Glomerular endothelial cell (primary cell): ENCODE data around the gene TIFAB. TPM values are rescaled to one million over a fixed set of nuclear protein-coding genes. Genes with fewer than 3 reads are reported as not detected.

Experiments
- DNase-seq: peaks from one replicate; pipeline ENCODE4 v3.0.0-alpha.2; 2011; ENCODE audit warnings: low read depth, low spot score; ENCODE audit errors: extremely low read depth
- total RNA-seq: library from RNA; depleted of rRNA; stranded (reverse); fragments of >200 nt; gene quantifications from 2 replicates; pipeline ENCODE4 v1.2.3, GENCODE V29; 2015

TIFAB gene
- total RNA-seq, 1 donor from 2014 or later = not detected

GRCh38 chr5:135460246-135461033 lies 8.3 kb upstream of the TIFAB start:
- DNase-seq = no peak

- DNase-seq = no peak
Observed at GRCh38 chr5:135458921-135459331, 6.8 kb upstream of the TIFAB start.

DNA sequence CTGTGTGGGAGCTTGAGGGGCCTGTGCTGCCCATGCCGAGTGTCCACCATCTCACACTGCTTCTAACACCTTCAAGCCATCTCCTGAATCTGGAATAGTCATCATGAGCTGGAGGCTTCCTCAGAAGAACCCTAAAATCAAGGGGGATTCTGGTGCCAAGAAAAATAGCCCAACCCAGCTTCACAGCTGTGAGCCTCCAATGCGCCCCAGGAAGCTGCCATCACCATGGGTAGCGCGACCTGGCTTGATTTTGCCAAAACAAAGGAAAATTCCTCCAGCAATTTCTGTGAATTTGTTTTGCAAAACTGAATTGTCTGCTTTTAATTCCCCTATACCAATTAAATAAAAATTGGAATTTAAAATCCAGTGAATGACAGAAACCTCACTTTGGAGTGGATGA lies 6.2 kb upstream of the TIFAB start:
- DNase-seq = no peak

DNA sequence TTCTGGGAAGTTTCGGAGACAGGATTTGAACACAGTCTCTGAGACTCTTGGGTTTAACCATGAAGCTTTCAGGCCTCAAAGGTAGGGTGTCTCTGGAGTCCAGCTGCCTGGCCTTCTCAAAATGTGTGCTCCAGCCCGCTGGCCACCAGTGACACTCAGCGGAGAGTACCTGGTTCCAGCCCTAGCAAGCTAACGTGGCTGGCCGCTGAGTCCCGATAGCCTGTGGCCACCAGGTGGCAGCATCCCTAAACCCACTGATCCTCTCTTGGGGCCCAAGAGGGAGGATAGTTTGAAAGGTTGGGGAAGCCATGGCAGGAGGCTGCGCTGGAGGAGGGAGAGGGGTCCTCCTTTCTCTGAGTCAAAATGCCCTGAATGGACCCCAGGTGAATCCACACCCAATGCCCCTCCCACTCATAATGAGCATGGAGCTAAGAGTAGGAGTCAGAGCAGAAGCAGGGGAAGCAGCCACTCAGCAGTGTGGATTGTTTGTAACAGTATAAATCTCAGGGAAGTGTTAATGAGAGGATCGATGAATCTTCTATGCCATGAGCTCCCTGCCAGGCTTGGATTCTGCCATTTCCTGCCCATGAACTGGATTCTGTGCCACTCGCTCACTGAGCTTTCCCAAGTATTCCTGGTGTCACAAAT lies 5.4 kb upstream of the TIFAB start:
- DNase-seq = no peak

DNA sequence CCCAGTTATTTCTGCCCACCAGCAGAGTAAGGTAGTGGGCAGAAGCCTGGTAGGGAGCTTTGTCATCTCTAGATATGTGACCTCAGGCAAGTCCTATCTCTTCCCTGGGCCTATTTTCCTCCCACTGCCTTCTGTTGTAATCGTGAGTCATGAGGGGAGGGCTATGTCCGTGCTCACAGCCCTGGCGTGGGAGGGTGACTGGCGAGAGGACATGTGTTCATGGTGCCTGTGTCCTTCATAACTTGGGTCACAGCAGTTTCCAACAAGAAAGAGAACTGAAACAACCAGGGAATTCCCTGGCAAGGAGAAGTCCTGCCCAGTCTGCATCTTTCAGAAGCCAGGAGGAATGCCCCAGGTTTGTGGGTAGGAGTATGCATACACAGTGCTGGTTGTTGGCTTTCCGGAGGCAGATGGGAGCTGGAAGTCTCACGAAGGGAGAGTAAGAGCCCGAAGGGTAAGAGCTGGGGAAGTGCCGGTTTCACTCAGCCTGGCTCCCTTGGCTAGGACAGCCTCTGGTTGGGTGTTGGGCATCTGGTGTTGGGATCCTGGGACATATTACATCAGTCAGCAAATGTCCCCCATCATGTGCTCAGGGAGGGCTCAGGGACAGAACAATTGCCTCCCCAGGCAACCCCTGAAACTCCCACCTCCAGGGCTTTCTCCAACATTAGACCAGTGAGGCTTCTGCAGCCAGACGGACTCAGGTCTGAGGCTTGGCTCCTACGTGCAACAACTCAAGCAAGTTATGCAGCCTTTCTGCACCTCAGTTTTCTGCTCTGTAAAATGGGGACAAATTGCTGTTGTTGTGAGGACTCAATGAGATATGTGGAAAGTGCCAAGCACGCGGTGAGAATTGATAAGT lies 4.3 kb upstream of the TIFAB start:
- DNase-seq = no peak

GRCh38 chr5:135455876-135456237 lies 3.7 kb upstream of the TIFAB start:
- no peak for DNase-seq

DNA sequence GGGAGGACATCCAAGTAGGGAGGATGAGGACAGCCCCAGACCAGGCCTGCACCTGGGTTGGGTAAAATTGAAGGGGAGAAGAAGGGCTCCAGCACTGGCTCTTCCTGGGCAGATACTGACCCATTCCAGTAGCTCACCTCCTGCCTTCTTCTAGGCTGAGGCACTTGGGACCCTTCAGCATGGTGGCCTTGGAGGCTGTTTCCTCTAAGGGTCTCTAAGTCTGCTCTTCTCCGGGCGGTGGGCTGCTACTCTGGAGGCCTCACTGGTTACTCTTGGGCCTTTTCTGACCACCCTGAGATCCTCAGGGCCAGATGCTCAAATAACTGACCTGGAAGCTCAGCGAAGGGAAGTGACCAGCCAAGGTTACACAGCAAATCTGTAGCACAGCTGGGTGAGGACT lies 2.8 kb upstream of the TIFAB start:
- no peak for DNase-seq

DNA sequence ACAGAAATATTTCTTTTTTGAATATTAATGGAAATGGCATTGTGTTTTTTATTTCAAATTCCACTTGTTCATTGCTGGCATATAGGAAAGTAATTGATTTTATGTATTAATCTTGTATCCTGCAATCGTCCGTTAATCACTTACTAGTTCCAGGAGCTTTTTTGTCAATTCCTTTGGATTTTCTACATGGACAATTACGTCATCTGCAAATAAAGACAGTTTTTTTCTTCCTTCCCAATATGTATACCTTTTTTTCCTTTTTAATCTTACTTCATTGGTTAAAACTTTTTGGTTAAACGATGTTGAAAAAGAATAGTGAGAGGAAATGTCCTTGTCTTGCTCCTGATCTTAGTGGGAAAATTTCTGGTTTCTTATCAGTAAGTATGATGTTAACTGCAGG lies 1.5 kb upstream of the TIFAB start:
- DNase-seq = no peak

DNA sequence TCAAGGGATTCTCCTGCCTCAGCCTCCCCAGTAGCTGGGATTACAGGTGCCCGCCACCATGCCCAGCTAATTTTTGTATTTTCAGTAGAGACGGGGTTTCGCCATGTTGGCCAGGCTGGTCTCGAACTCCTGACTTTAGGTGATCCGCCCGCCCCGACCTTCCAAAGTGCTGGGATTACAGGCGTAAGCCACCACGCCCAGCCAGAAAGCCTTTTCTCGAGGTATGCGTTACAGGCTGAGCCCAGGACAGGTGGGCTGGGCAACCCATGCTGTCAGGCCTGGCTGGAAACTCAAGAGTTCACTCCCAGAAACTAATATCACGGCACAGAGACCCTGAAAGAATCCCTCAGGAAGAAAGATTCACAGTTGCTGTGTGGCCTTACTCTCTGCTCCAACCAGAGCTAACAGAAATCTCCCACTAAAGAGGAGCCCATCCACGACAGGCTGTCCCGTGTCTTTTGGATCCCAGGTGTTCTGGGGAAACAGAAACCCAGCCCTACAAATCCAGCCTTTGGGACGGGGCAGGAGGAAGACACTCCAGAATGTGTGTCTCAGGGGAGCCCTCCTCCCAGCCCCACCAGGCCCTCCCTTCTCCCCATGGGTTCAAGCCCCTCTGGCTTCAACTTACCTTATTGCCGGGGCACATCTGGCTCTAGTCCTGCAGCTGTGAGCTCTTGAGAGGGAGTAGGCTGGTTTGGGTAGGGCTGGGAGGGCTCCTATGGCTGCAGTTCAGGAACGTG lies 400 bp downstream of the TIFAB start:
- no peak for DNase-seq

- DNase-seq = no peak
Observed at GRCh38 chr5:135450952-135451351, 1.2 kb downstream of the TIFAB start.

GRCh38 chr5:135450336-135450735 lies 1.8 kb downstream of the TIFAB start:
- DNase-seq = no peak

DNA sequence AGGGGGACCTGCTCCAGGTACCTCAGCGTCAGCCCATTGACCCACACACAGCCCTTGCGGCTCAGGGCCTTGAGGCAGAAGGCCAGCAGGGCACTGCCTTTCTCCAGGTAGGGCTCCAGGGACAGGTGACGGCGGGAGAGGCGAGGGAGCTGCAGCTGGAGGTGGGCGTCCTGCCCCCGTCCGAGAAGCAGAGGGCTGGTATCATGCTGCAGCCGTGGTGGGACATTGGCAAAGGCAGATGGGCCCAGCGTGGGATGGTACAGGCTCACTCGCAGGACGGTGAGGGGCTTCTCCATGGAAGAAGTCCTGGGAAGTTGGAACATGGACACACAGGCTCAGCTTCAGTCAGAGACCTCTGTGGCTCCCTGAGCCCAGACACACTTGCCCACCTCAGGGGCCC lies 2.5 kb downstream of the TIFAB start:
- DNase-seq = no peak

GRCh38 chr5:135448791-135449507 lies 3.2 kb downstream of the TIFAB start:
- DNase-seq = no peak

DNA sequence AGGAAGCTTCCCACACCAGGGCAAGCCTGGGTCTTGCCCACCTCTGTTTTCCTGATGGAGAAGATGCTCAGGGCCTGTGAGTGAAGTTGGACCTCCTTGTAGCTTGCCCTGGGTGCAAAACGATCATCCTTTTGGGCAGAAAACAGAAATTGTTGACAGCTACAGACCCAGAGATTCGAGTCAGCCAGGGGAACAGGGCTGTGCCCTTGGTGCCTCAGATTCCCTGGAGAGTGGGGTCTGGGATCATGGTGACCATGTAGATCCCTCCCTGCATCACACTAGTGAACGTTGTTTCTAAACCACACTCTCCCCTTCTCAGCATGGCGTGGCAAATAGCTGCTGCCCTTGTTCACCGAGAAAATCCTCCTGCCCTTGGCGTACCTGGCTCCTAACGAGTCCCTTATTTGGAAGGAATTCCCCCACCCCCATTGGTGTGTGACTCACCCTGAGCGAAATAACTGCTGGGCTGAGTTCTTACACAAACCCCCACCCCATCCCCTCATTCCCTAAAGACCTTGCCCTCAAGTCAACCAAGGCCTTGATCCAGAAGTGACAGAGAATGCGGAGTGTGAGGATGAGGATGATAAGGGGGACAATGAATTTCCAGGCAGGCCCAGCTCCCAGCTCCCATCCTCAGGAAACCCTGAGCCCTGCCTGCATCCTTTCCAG lies 3.9 kb downstream of the TIFAB start:
- DNase-seq = no peak

- no peak for DNase-seq
Observed at GRCh38 chr5:135447298-135447929, 4.7 kb downstream of the TIFAB start, which contains the start of gene DCANP1. TSS of gene DCANP1 (minus strand) at chr5:135447348. CDS start at chr5:135447108, 240 bp downstream.

GRCh38 chr5:135446615-135447014 lies 5.5 kb downstream of the TIFAB start:
- DNase-seq = no peak

DNA sequence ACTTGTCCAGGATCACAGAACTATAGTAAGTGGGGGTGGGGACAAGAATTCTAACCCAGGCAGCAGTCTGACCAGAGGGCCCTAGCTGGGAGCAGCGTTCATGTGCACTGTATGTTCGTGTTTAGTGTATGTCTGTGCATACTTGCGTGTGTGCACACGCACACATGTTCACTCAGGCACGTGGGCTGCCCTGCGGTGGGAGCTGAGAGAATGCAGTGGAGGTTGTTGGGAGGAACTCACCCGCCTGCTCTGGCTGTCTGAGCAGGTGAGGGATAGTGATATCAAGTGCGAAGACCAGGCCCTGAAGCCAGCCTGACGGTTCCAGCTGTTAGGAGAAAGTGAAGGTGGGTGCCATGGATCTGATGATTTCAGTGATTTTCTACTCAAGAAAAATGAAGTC lies 5.9 kb downstream of the TIFAB start:
- no peak for DNase-seq

DNA sequence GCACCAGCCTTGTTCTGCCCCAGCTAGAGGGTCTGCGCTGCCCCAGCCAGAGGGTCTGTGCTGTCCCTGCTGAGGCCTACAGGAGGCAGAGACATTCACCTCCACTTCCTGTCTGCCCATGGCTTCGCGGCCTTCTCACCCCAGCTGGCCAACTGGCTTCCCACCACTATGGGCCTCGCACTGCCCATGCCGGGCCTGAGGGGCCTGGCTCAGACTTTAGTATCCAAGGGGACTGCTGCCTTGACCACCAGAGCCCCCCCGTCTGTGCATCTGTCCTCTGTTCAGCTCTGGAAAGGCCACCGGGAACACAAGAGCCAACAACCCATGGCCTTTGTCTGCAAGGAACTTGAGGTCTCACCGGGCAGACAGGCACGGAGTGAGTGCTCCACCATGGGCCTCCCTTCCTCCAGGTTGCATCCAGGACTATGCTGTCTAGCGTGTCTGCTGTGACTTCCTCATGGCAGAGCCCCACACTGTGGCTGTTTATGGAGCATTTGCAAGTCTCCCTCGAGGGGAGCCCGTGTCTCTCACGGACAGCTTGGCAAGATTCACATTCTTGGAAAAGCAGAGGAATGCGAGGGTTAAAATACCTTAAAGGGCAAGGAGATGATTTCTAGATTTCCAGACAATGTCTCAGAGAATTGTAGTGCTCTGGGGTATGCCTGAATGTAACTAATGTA lies 6.7 kb downstream of the TIFAB start:
- DNase-seq = no peak

DNA sequence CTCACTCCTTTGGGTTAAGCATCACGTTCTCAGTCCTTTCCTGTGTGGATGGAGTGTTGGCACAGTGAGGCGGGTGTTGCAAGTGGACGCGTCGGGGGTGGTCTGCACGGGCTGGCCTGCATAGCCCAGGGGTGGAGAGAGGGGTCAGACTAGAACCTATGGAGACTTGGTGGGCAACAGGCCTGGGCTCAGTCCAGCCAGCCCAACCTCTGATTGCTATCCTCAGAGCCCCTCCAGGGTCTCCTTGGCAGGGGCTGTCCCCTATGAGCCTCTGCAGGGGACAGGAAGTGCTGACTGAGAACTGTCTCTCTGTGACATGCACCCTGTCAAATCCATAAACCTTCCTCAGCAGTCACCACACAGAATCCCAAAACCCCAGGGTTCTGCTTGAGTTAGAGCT lies 7.3 kb downstream of the TIFAB start:
- no peak for DNase-seq
